Hepatocyte (in vitro differentiated cells): Measurements from ENCODE around the gene ACADL.

Experiments used
- CTCF ChIP-seq: fragments of 200-600 bp; sonication (generic); IDR thresholded peaks from 2 replicates; pipeline ENCODE4 v1.5.1; 2016; ENCODE audit warnings: antibody characterized with exemption, mild to moderate bottlenecking; ENCODE audit not compliant: poor library complexity
- EZH2 ChIP-seq: fragments of 200-600 bp; sonication (generic); IDR thresholded peaks from 2 replicates; pipeline ENCODE4 v1.6.1; 2016; ENCODE audit warnings: antibody characterized with exemption, mild to moderate bottlenecking, borderline replicate concordance

DNA sequence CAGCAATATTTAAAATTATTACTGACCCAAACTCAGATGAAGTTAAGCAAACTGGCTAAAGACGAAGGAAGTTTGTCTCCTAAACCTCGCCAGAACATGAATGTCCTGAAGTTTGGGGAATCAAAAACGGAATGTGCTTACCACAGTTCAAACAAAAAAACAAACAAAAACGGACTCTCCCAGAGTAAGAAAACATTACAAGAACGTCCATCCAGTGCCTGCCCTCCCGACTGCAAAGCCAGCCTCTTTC, 55.1 kb downstream of the ACADL start:
- TF ChIP-seq CTCF (no peak), EZH2 (no peak)
